Measurements from ENCODE around the gene PCSK6. TPM values are rescaled to one million over a fixed set of nuclear protein-coding genes. Genes with fewer than 3 reads are reported as not detected.

Gene PCSK6
- total and polyA plus RNA-seq, 2 of the 8 experiments (the other 6 are each of a cell fraction or from before 2014, with no cell fraction given), result 1.9 to 4.0 TPM

DNA sequence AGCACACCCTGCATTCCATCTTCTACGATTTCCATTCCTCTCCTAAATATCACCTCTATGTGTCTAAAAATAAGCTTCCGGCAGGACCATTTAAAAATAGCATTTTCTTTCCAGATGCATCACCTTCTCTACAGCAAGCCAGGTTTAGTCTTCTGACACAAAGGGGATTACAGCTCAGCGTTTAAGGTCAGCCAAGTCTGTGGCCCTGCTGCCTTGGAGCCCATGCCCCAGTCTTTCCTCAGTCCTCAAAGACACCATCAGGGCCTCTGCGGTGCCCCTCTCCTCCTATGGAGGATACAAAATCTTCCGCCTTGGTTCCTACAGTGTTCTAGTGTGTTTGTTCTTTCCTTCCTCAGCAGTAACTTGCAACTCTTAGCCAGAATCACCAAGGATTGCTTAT is 216.0 kb downstream of the PCSK6 start:
- Histone ChIP-seq H3K9me3 (ENCODE audit: insufficient read depth in 2 of 2, low read depth in 1 of 2, low read length in 1 of 2) (no peaks in the 10 kb centered on the region), H3K4me3 (ENCODE audit: extremely low read depth in 1 of 4, insufficient read depth in 2 of 4, low read depth in 3 of 4, low read length in 4 of 4) (no peak overlapping the region), H4K8ac (ENCODE audit: extremely low read depth, insufficient read depth, low read length) (no peak overlapping the region), H3K56ac (replicated peaks; ENCODE audit: insufficient read length, low read depth, low read length) (no peak overlapping the region), H2BK20ac (ENCODE audit: low read length) (no peak overlapping the region), H3K79me2 (ENCODE audit: control insufficient read depth in 1 of 2, insufficient read depth in 2 of 2, low read length in 2 of 2) (peaks cover 0 to 17% of the 10 kb centered on the region in 2 experiments; a peak in 3 of 4 replicates), H3K23ac (ENCODE audit: insufficient read length) (no peak overlapping the region), H4K91ac (replicated peaks; ENCODE audit: insufficient read length, low read length) (no peak overlapping the region), H2AFZ (ENCODE audit: low read length) (no peak overlapping the region), H2BK5ac (ENCODE audit: low read depth, low read length) (no peak overlapping the region), H3K36me3 (ENCODE audit: control insufficient read depth in 2 of 4, insufficient read depth in 4 of 4, low read length in 3 of 4) (peaks cover 23 to 53% (median 41%) of the 10 kb centered on the region in 4 experiments), H2BK12ac (ENCODE audit: low read depth, low read length) (no peak overlapping the region), H4K20me1 (replicated peaks in 1 of 2; ENCODE audit: control insufficient read depth in 1 of 2, insufficient read depth in 2 of 2, low read length in 2 of 2) (peaks cover 0 to 8% of the 10 kb centered on the region in 2 experiments), H2BK15ac (ENCODE audit: low read length) (no peak overlapping the region), H3K14ac (ENCODE audit: insufficient read length) (no peak overlapping the region), H3K23me2 (ENCODE audit: low read depth, low read length) (peaks cover 8% of the 10 kb centered on the region), H3K27me3 (replicated peaks in 1 of 4; ENCODE audit: control insufficient read depth in 3 of 4, extremely low read depth in 1 of 4, insufficient read depth in 3 of 4, low read length in 3 of 4) (no peaks in the 10 kb centered on the region), H3K4me2 (ENCODE audit: insufficient read depth in 1 of 2, low read depth in 2 of 2, low read length in 2 of 2) (no peak overlapping the region), H3K4ac (replicated peaks; ENCODE audit: insufficient read length, low read depth, low read length) (no peak overlapping the region), H3K79me1 (ENCODE audit: low read depth, low read length) (no peaks in the 10 kb centered on the region; the same call in 1 of the 2 replicates), H2AK5ac (ENCODE audit: low read depth, low read length) (no peak overlapping the region), H2BK120ac (replicated peaks; ENCODE audit: low read depth, low read length) (no peak overlapping the region), H3K27ac (ENCODE audit: low read depth, low read length) (no peak overlapping the region), H3K4me1 (replicated peaks in 1 of 4; ENCODE audit: control insufficient read depth in 3 of 4, insufficient read depth in 4 of 4, low read length in 3 of 4) (peaks cover 0 to 3% (median 1%) of the 10 kb centered on the region in 4 experiments; a peak in 3 of 7 replicates), H4K5ac (ENCODE audit: insufficient read length, low read depth, low read length) (no peak overlapping the region), H3K18ac (ENCODE audit: extremely low read depth, low read length) (no peak overlapping the region), H3K9ac (replicated peaks in 1 of 4; ENCODE audit: extremely low read depth in 1 of 4, low read depth in 3 of 4, low read length in 3 of 4) (no peak overlapping the region)
- WGBS, 2 experiments (ENCODE audit: extremely low coverage in 1 of 2, insufficient coverage in 1 of 2, insufficient read length in 1 of 2, insufficient replicate concordance in 2 of 2, low coverage in 1 of 2, low lambda C conversion rate in 2 of 2, missing lambda C conversion rate in 1 of 2), result 75% methylated on average over 5 of the region's 5 CpGs; no CpG with 5 or more reads in 1 of the 2 experiments
- CTCF ChIA-PET (ENCODE audit: partially characterized antibody), result interaction anchor here (1.6 to 4.4 kb wide), 4 partner anchors 15 to 265 kb away, joined by 4 to 19 read pairs (median 8); no protein-coding TSS in a partner anchor
- POLR2A ChIA-PET (ENCODE audit: partially characterized antibody), result interaction anchor here (0.6 to 0.8 kb wide), 2 partner anchors 21 to 51 kb away, joined by 3 read pairs; no protein-coding TSS in a partner anchor
- DNase-seq (ENCODE audit: low read depth in 1 of 2, low spot score in 2 of 2), result no peak
- TF ChIP-seq POLR2AphosphoS5 (IDR thresholded peaks at IDR 0.05; ENCODE audit: low read depth, low read length), result no peak
- TF ChIP-seq SAP30 (IDR thresholded peaks at IDR 0.05; ENCODE audit: insufficient read depth, insufficient replicate concordance, low read length), result no peak
- TF ChIP-seq, protein P1, sequence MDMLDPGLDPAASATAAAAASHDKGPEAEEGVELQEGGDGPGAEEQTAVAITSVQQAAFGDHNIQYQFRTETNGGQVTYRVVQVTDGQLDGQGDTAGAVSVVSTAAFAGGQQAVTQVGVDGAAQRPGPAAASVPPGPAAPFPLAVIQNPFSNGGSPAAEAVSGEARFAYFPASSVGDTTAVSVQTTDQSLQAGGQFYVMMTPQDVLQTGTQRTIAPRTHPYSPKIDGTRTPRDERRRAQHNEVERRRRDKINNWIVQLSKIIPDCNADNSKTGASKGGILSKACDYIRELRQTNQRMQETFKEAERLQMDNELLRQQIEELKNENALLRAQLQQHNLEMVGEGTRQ (IDR thresholded peaks at IDR 0.05; ENCODE audit: low read length), result no peak
- TF ChIP-seq, protein P2, sequence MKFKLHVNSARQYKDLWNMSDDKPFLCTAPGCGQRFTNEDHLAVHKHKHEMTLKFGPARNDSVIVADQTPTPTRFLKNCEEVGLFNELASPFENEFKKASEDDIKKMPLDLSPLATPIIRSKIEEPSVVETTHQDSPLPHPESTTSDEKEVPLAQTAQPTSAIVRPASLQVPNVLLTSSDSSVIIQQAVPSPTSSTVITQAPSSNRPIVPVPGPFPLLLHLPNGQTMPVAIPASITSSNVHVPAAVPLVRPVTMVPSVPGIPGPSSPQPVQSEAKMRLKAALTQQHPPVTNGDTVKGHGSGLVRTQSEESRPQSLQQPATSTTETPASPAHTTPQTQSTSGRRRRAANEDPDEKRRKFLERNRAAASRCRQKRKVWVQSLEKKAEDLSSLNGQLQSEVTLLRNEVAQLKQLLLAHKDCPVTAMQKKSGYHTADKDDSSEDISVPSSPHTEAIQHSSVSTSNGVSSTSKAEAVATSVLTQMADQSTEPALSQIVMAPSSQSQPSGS (IDR thresholded peaks at IDR 0.05; ENCODE audit: low read length), result no peak
- TF ChIP-seq JUND (IDR thresholded peaks at IDR 0.05; ENCODE audit: low read length), result no peak
- no peak for TF ChIP-seq TBP (IDR thresholded peaks at IDR 0.05; ENCODE audit: low read depth, low read length)
- TF ChIP-seq, protein P3, sequence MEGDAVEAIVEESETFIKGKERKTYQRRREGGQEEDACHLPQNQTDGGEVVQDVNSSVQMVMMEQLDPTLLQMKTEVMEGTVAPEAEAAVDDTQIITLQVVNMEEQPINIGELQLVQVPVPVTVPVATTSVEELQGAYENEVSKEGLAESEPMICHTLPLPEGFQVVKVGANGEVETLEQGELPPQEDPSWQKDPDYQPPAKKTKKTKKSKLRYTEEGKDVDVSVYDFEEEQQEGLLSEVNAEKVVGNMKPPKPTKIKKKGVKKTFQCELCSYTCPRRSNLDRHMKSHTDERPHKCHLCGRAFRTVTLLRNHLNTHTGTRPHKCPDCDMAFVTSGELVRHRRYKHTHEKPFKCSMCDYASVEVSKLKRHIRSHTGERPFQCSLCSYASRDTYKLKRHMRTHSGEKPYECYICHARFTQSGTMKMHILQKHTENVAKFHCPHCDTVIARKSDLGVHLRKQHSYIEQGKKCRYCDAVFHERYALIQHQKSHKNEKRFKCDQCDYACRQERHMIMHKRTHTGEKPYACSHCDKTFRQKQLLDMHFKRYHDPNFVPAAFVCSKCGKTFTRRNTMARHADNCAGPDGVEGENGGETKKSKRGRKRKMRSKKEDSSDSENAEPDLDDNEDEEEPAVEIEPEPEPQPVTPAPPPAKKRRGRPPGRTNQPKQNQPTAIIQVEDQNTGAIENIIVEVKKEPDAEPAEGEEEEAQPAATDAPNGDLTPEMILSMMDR (IDR thresholded peaks at IDR 0.05; ENCODE audit: control extremely low read depth in 1 of 3, insufficient read depth in 1 of 3, low read depth in 1 of 3, low read length in 3 of 3), result no peak
- FAIRE-seq, result no peak

Data from H1 (cell line).